ENCODE measurements around the gene SLC29A1.

Gene SLC29A1

GRCh38 chr6:44260011-44260410 lies 36.6 kb downstream of the SLC29A1 start:
- Histone ChIP-seq H3K9me3 (ENCODE audit: control insufficient read depth, low read length) (no peaks in the 10 kb centered on the region), H3K36me3 (ENCODE audit: control insufficient read depth, insufficient read depth, low read length, severe bottlenecking) (peaks cover 9% of the 10 kb centered on the region)

GRCh38 chr6:44260451-44261297 lies 37.3 kb downstream of the SLC29A1 start:
- Histone ChIP-seq H3K4me3 (ENCODE audit: low read length) (no peak overlapping the region), H3K27me3 (replicated peaks; ENCODE audit: control insufficient read depth, insufficient read depth, low read length) (no peaks in the 10 kb centered on the region), H3K9me3 (ENCODE audit: control insufficient read depth, low read length) (no peaks in the 10 kb centered on the region), H3K4me1 (ENCODE audit: control insufficient read depth, insufficient read depth, low read length) (peaks cover 37% of the 10 kb centered on the region), H3K36me3 (ENCODE audit: control insufficient read depth, insufficient read depth, low read length, severe bottlenecking) (peaks cover 3% of the 10 kb centered on the region), H3K9ac (ENCODE audit: low read length) (no peak overlapping the region)
- DNase-seq (ENCODE audit: low read depth) = no peak

More at GRCh38 chr6:44260011-44260410, 36.6 kb downstream of the SLC29A1 start:
- Histone ChIP-seq H3K4me1 (ENCODE audit: control insufficient read depth, insufficient read depth, low read length) (peaks cover 37% of the 10 kb centered on the region), H3K27me3 (replicated peaks; ENCODE audit: control insufficient read depth, insufficient read depth, low read length) (no peaks in the 10 kb centered on the region), H3K4me3 (ENCODE audit: low read length) (no peak overlapping the region), H3K9ac (ENCODE audit: low read length) (no peak overlapping the region)
- DNase-seq (ENCODE audit: low read depth) = no peak

DNA sequence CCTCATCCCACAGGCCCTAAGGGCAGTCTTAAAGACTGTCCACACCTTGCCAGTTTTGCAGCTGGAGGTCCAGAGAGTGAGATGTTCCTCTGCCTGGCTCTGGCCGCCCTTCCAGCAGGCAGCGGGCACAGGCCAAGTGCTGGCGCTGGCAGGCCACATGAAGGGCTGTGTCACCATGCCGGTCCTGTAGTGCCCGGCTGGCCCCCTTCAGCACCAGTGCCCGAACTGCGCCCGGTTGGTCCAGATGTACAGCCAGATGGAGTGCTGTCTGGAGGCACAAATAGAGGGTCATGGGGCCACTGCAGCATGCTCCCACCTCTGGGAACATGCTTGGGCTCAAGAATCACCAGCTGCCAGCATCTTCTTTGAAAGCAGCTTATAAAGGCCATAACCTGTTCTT lies 38.2 kb downstream of the SLC29A1 start:
- no peak for DNase-seq (ENCODE audit: low read depth)
- Histone ChIP-seq H3K4me3 (ENCODE audit: low read length) (no peak overlapping the region), H3K27me3 (replicated peaks; ENCODE audit: control insufficient read depth, insufficient read depth, low read length) (no peaks in the 10 kb centered on the region), H3K9me3 (ENCODE audit: control insufficient read depth, low read length) (no peaks in the 10 kb centered on the region), H3K4me1 (ENCODE audit: control insufficient read depth, insufficient read depth, low read length) (peaks cover 28% of the 10 kb centered on the region), H3K36me3 (ENCODE audit: control insufficient read depth, insufficient read depth, low read length, severe bottlenecking) (no peaks in the 10 kb centered on the region), H3K9ac (ENCODE audit: low read length) (no peak overlapping the region)

DNA sequence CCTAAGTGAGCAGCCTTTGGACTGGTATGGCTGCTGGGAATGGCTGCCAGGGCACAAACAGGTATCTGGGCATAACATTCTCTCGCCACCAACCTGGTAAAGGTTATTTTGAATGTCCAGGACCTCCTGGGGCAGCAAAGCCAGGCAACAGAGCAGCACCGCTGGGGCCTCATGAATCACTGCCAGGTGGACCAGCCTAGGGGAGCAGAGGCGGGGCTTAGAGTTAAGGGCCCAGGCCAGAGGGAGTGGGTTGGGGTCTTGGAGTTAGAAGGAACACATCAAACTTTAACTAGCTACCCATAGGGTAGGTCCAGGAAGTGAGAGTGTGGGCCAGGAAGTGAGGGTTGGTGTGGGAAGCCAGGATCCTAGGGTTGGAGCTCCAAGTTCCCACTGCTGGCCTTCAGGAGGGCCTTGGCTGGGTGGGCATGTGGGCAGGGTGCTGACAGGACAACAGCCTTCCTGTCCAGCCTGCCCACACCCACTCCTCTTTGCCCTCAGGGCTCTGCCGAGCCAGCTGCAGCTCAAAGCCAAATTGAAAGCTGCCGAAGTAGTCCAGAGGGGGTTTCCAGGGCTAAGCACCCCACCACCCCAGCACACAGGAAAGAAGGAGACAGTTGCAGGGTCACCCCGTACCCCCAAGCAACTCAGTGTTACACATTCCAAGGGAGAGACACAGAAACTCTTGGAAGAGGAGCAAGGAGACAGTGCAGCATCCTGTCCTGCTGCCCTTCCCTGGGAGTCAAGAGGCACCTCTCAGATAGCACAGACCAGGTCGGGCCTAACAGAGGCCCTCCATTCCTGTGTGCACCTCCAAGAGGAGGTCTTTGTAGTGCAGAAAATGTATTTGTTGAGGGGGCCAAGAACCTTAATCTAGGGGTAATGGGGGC lies 39.3 kb downstream of the SLC29A1 start:
- H3K9ac ChIP-seq (ENCODE audit: low read length) = peak overlapping the region; percentile 87
- H3K27me3 ChIP-seq (replicated peaks; ENCODE audit: control insufficient read depth, insufficient read depth, low read length) = no peaks in the 10 kb centered on the region
- peak overlapping the region; percentile 84 for H3K4me3 ChIP-seq (ENCODE audit: low read length)
- DNase-seq (ENCODE audit: low read depth) = no peak
- H3K4me1 ChIP-seq (ENCODE audit: control insufficient read depth, insufficient read depth, low read length) = peaks cover 24% of the 10 kb centered on the region
- no peaks in the 10 kb centered on the region for H3K36me3 ChIP-seq (ENCODE audit: control insufficient read depth, insufficient read depth, low read length, severe bottlenecking)
- no peaks in the 10 kb centered on the region for H3K9me3 ChIP-seq (ENCODE audit: control insufficient read depth, low read length)

DNA sequence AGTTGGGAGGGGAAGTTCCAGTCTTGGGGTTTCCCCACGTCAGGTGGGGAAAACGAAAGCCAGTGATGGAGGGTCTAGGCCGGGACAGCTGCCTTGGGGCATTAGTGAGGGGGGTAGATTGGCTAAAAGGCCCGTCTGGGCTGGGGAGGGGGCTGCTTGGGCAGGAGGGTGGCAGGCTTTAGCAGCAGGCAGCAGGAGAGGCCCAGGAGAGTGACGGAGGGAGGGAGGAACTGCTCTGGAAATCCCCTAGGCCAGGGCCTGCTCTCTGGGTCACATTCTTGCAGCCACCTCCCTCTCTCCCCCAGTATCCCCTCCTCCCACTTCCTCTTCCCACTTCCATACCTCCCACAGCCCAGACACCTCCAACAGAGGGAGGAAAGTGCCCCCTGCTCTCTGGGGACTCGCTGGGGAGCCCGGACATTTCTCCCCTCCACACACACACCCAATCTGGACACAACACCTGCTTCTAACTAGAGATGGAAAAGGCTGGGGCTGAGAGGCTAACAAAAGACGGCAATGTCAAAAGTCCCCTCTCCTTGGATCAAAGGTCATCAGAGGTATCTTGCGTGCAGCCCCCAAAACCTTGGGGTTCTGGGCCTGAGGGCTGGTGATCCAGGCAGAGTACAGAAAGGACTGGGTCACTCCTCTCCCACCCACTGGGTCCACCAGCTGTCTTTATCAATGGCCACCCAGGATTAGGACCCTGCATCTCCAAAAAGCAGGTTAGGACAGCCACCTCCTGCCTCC lies 40.1 kb downstream of the SLC29A1 start:
- no peaks in the 10 kb centered on the region for H3K9me3 ChIP-seq (ENCODE audit: control insufficient read depth, low read length)
- H3K36me3 ChIP-seq (ENCODE audit: control insufficient read depth, insufficient read depth, low read length, severe bottlenecking) = no peaks in the 10 kb centered on the region
- peaks cover 5% of the 10 kb centered on the region for H3K27me3 ChIP-seq (replicated peaks; ENCODE audit: control insufficient read depth, insufficient read depth, low read length)
- H3K4me1 ChIP-seq (ENCODE audit: control insufficient read depth, insufficient read depth, low read length) = peaks cover 22% of the 10 kb centered on the region
- H3K9ac ChIP-seq (ENCODE audit: low read length) = peak overlapping the region; percentile 87
- DNase-seq (ENCODE audit: low read depth) = peak; percentile 49
- H3K4me3 ChIP-seq (ENCODE audit: low read length) = peak overlapping the region; percentile 84

DNA sequence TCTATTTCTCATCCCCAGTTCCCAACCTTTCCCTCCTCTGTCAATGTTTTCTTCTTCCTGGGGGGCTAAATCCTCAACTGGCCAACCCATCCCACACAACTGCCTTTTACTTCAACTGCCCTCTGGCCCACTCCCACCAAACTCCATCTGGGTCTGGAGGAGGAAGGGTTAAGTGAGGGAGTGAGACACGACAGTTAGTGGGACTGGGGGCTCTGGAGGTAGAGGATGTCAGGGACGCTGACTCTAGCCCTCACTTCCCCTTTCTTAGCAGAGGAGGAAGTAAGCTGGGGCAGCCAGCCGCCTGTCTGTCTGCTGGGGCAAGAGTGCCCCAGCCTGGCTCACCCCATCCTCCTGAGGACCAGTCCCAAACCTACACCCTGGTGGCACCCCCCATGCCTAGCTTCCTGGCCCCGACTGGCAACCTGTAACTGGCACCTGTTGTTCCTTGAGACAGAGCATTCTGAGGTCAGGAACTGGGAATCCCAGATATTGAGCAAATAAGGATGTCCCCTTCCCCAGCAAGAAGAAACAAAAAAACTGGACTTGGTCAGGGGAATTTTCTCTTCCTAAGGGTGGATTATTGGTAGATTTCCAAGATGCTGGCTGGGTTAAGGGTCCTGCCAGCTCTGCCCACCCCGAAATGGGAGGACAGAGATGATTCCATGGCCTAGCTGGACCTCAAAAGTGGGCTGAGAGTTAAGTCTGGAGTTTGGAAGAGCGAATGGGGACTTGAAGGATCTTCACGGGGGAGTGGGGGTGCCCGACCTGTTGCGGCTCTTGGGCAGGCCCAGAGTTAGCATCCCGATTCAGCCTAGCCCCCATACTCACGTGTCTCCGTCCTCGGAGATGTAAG lies 41.0 kb downstream of the SLC29A1 start:
- DNase-seq (ENCODE audit: low read depth) = no peak
- Histone ChIP-seq H3K36me3 (ENCODE audit: control insufficient read depth, insufficient read depth, low read length, severe bottlenecking) (no peaks in the 10 kb centered on the region), H3K4me1 (ENCODE audit: control insufficient read depth, insufficient read depth, low read length) (peaks cover 22% of the 10 kb centered on the region), H3K27me3 (replicated peaks; ENCODE audit: control insufficient read depth, insufficient read depth, low read length) (peaks cover 14% of the 10 kb centered on the region), H3K9me3 (ENCODE audit: control insufficient read depth, low read length) (no peaks in the 10 kb centered on the region), H3K9ac (ENCODE audit: low read length) (peak overlapping the region; percentile 87), H3K4me3 (ENCODE audit: low read length) (peak overlapping the region; percentile 84)

- Histone ChIP-seq H3K4me3 (ENCODE audit: low read length) (peak within 1 kb of the TSS; percentile 84), H3K9me3 (ENCODE audit: control insufficient read depth, low read length) (no peaks in the 10 kb centered on the region), H3K36me3 (ENCODE audit: control insufficient read depth, insufficient read depth, low read length, severe bottlenecking) (no peaks in the 10 kb centered on the region), H3K27me3 (replicated peaks; ENCODE audit: control insufficient read depth, insufficient read depth, low read length) (peaks cover 21% of the 10 kb centered on the region), H3K4me1 (ENCODE audit: control insufficient read depth, insufficient read depth, low read length) (peaks cover 22% of the 10 kb centered on the region), H3K9ac (ENCODE audit: low read length) (peak within 1 kb of the TSS; percentile 87)
- DNase-seq (ENCODE audit: low read depth) = peak; percentile 99
These were observed 41.8 kb downstream of the SLC29A1 start, which contains the start of gene NFKBIE for GRCh38 chr6:44265007-44265721. Gene NFKBIE (minus strand): TSS chr6:44265551. CDS start chr6:44265346, 205 bp downstream.

DNA sequence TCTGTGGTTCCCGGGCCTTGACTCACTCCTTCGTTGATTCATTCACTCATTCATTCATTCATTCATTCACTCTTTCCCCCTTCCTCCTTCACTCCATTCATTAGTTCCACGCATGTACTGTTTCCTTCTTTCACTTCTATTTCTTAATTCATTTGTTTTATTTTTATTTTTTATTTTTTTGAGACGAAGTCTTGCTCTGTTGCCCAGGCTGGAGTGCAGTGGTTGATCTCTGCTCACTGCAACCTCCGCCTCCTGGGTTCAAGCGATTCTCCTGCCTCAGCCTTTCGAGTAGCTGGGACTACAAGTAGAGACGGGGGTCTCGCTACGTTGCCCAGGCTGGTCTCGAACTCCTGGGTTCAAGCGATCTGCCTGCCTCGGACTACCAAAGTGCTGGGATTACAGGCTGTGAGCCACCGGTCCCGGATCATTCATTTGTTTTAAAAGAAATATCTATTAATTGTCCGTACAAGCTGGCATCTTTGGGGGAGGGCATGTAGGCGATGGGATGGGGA lies 42.4 kb downstream of the SLC29A1 start:
- no peak for DNase-seq (ENCODE audit: low read depth)
- peaks cover 21% of the 10 kb centered on the region for H3K27me3 ChIP-seq (replicated peaks; ENCODE audit: control insufficient read depth, insufficient read depth, low read length)
- H3K36me3 ChIP-seq (ENCODE audit: control insufficient read depth, insufficient read depth, low read length, severe bottlenecking) = no peaks in the 10 kb centered on the region
- H3K9me3 ChIP-seq (ENCODE audit: control insufficient read depth, low read length) = no peaks in the 10 kb centered on the region
- H3K4me3 ChIP-seq (ENCODE audit: low read length) = peak overlapping the region; percentile 55
- H3K9ac ChIP-seq (ENCODE audit: low read length) = no peak overlapping the region
- peaks cover 22% of the 10 kb centered on the region for H3K4me1 ChIP-seq (ENCODE audit: control insufficient read depth, insufficient read depth, low read length)

DNA sequence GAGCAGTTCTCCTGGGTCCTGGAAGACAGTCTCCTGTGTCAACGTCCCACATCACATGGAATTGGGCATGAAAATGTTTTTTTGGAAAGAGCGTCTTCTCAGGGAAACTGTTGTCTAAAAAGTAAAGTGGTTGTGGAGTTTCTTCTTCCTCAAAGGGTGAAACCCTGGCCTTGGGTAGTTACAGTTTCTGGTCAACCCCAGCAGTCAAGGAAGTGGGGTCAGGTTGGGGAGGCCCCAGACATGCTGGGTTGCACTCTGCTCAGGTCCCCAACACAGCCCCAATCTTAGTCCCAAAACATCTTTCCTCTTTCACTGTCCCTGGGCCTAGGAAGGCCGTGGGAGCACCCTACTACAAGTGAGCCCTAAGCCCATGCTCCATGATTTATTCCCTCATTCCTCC lies 43.0 kb downstream of the SLC29A1 start:
- DNase-seq (ENCODE audit: low read depth) = no peak
- Histone ChIP-seq H3K9me3 (ENCODE audit: control insufficient read depth, low read length) (no peaks in the 10 kb centered on the region), H3K4me1 (ENCODE audit: control insufficient read depth, insufficient read depth, low read length) (peaks cover 22% of the 10 kb centered on the region), H3K27me3 (replicated peaks; ENCODE audit: control insufficient read depth, insufficient read depth, low read length) (peaks cover 25% of the 10 kb centered on the region), H3K36me3 (ENCODE audit: control insufficient read depth, insufficient read depth, low read length, severe bottlenecking) (no peaks in the 10 kb centered on the region), H3K9ac (ENCODE audit: low read length) (no peak overlapping the region), H3K4me3 (ENCODE audit: low read length) (no peak overlapping the region)

DNA sequence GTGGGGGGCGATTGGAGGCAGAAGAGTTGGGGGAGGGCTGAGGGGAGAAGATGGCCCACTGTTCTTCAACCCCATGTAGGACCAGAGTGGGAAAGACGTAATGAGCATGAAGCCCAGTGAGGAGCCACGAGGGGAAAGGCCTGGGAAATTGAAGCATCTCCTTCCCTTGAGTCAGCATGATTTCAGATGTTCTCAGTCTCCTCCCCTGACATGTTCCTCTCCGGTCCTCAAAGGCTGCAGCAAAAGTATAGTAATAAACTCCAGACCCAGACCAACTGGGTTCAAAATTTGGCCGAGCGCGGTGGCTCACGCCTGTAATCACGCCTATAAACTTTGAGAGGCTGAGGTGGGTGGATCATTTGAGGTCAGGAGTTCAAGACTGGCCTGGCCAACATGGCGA lies 43.9 kb downstream of the SLC29A1 start:
- Histone ChIP-seq H3K4me1 (ENCODE audit: control insufficient read depth, insufficient read depth, low read length) (peaks cover 22% of the 10 kb centered on the region), H3K9ac (ENCODE audit: low read length) (no peak overlapping the region), H3K36me3 (ENCODE audit: control insufficient read depth, insufficient read depth, low read length, severe bottlenecking) (no peaks in the 10 kb centered on the region), H3K4me3 (ENCODE audit: low read length) (no peak overlapping the region), H3K9me3 (ENCODE audit: control insufficient read depth, low read length) (no peaks in the 10 kb centered on the region), H3K27me3 (replicated peaks; ENCODE audit: control insufficient read depth, insufficient read depth, low read length) (peaks cover 34% of the 10 kb centered on the region)
- no peak for DNase-seq (ENCODE audit: low read depth)

All from adipocyte (in vitro differentiated cells).